Measurements from ENCODE around the gene NOP53. TPM values are rescaled to one million over a fixed set of nuclear protein-coding genes. Genes with fewer than 3 reads are reported as not detected.

NOP53 gene
- total RNA-seq, 6 experiments from 2014 or later = 73.6 to 105 (median 79.4) TPM

- Histone ChIP-seq H3K4me1 (peaks cover 0 to 7% (median 2%) of the 10 kb centered on the region in 4 donors), H3K27me3 (no peaks in the 10 kb centered on the region), H3K9me3 (no peaks in the 10 kb centered on the region), H3K27ac (no peak overlapping the region), H3K36me3 (no peaks in the 10 kb centered on the region), H3K4me3 (no peak overlapping the region)
- WGBS (ENCODE audit: insufficient coverage, low coverage, low lambda C conversion rate, missing lambda C conversion rate) = 24% methylated on average over 29 of the region's 30 CpGs
- intact Hi-C loops (cut with DNase I) = no loop called here
- ATAC-seq (peak; percentile 77 to 83 (median 80)), DNase-seq (peak in 2 of 3 donors; percentile 66 to 75)
- TF ChIP-seq CTCF (IDR thresholded peaks at IDR 0.05) = no peak
- TF ChIP-seq POLR2A (IDR thresholded peaks at IDR 0.05) = no peak
These were observed 15.4 kb upstream of the NOP53 start for GRCh38 chr19:47729799-47730520.

GRCh38 chr19:47730521-47730889, 14.8 kb upstream of the NOP53 start:
- Histone ChIP-seq H3K27ac (no peak overlapping the region), H3K4me3 (no peak overlapping the region), H3K36me3 (no peaks in the 10 kb centered on the region), H3K27me3 (no peaks in the 10 kb centered on the region), H3K4me1 (peaks cover 0 to 7% (median 2%) of the 10 kb centered on the region in 4 donors), H3K9me3 (no peaks in the 10 kb centered on the region)
- 89% methylated on average over 5 of the region's 8 CpGs for whole genome bisulfite sequencing (ENCODE audit: insufficient coverage, low coverage, low lambda C conversion rate, missing lambda C conversion rate)
- no peak for ATAC-seq
- TF ChIP-seq POLR2A (IDR thresholded peaks at IDR 0.05) (no peak), CTCF (IDR thresholded peaks at IDR 0.05) (no peak)
- DNase-seq = no peak
- intact Hi-C loops (cut with DNase I) = no loop called here

- Histone ChIP-seq H3K4me3 (no peak overlapping the region), H3K9me3 (no peaks in the 10 kb centered on the region), H3K27me3 (no peaks in the 10 kb centered on the region), H3K36me3 (no peaks in the 10 kb centered on the region), H3K27ac (no peak overlapping the region), H3K4me1 (peaks cover 0 to 7% (median 2%) of the 10 kb centered on the region in 4 donors)
- WGBS (ENCODE audit: insufficient coverage, low coverage, low lambda C conversion rate, missing lambda C conversion rate) = 87% methylated on average over 7 of the region's 8 CpGs
- ATAC-seq (no peak), DNase-seq (no peak)
- intact Hi-C loops (cut with DNase I) = no loop called here
- no peak for TF ChIP-seq POLR2A (IDR thresholded peaks at IDR 0.05)
These were observed 14.4 kb upstream of the NOP53 start for GRCh38 chr19:47730910-47731309.

GRCh38 chr19:47735131-47735530, 10.2 kb upstream of the NOP53 start:
- H3K4me3 ChIP-seq = no peak overlapping the region
- no peaks in the 10 kb centered on the region for H3K27me3 ChIP-seq
- H3K27ac ChIP-seq = no peak overlapping the region
- 70% methylated on average over 2 of the region's 4 CpGs for WGBS (ENCODE audit: insufficient coverage, low coverage, low lambda C conversion rate, missing lambda C conversion rate)
- H3K4me1 ChIP-seq = peaks cover 0 to under 1% (median 0%) of the 10 kb centered on the region in 4 donors
- no peak for TF ChIP-seq POLR2A (IDR thresholded peaks at IDR 0.05)
- no peak for TF ChIP-seq CTCF (IDR thresholded peaks at IDR 0.05)
- no peaks in the 10 kb centered on the region for H3K9me3 ChIP-seq
- no peaks in the 10 kb centered on the region for H3K36me3 ChIP-seq
- ATAC-seq = no peak
- DNase-seq = no peak
- intact Hi-C loops (cut with DNase I) = no loop called here

- ATAC-seq (no peak), DNase-seq (no peak)
- Histone ChIP-seq H3K4me1 (peaks cover 0 to 17% (median 3%) of the 10 kb centered on the region in 4 donors), H3K4me3 (no peak overlapping the region), H3K9me3 (no peaks in the 10 kb centered on the region), H3K27me3 (no peaks in the 10 kb centered on the region), H3K27ac (no peak overlapping the region), H3K36me3 (no peaks in the 10 kb centered on the region)
- intact Hi-C loops (cut with DNase I) = no loop called here
- 92% methylated on average over 13 of the region's 48 CpGs for WGBS (ENCODE audit: insufficient coverage, low coverage, low lambda C conversion rate, missing lambda C conversion rate)
- TF ChIP-seq CTCF (IDR thresholded peaks at IDR 0.05) (no peak), POLR2A (IDR thresholded peaks at IDR 0.05) (no peak)
These were observed 4.4 kb upstream of the NOP53 start for GRCh38 chr19:47740866-47741519.

Measured in right lobe of liver (tissue), 6 donors.